Natural killer cell (primary cell): ENCODE measurements around the gene KRTAP12-2. TPM values are rescaled to one million over a fixed set of nuclear protein-coding genes. Genes with fewer than 3 reads are reported as not detected.

Experiments used
- ATAC-seq, 3 donors: fragments of 150-1000 bp in 2 of 3; fragments of 200-7000 bp in 1 of 3; cut with Tn5 transposase; 1 replicate in 1 of 3; 2 replicates in 2 of 3; pipeline ENCODE4 v1.10.0; 2021; ENCODE audit warnings: mild to moderate bottlenecking in 2 of 3, moderate library complexity in 2 of 3
- DNase-seq, 2 donors: peaks; one replicate each; pipeline versions ENCODE4 v3.0.0 to v3.0.0-alpha.2; 2013 to 2021; ENCODE audit warnings: mixed read lengths in 1 of 2
- H3K27ac ChIP-seq: one replicate; pipeline ENCODE4 v1.5.1; 2013; ENCODE audit warnings: mild to moderate bottlenecking, low read length
- H3K27me3 ChIP-seq: one replicate; pipeline ENCODE4 v1.6.1; 2013; ENCODE audit warnings: low read length; ENCODE audit not compliant: control insufficient read depth, insufficient read depth
- H3K36me3 ChIP-seq: one replicate; pipeline ENCODE4 v1.6.1; 2013; ENCODE audit warnings: low read length; ENCODE audit not compliant: control insufficient read depth, insufficient read depth
- H3K4me1 ChIP-seq: one replicate; pipeline ENCODE4 v1.6.1; 2013; ENCODE audit warnings: low read length; ENCODE audit not compliant: control insufficient read depth, insufficient read depth
- H3K4me3 ChIP-seq: one replicate; pipeline ENCODE4 v1.5.1; 2013; ENCODE audit warnings: low read length
- H3K9me3 ChIP-seq: one replicate; pipeline ENCODE4 v1.6.1; 2013; ENCODE audit warnings: low read length; ENCODE audit not compliant: control insufficient read depth, insufficient read depth
- H3K27ac Mint-ChIP-seq, 2 donors: one replicate each; pipeline ENCODE4 v1.8.0; 2022; ENCODE audit warnings: mild to moderate bottlenecking in 2 of 2, mixed read lengths in 2 of 2, moderate library complexity in 1 of 2
- H3K27me3 Mint-ChIP-seq, 2 donors: one replicate each; pipeline ENCODE4 v1.8.0; 2022; ENCODE audit warnings: low read depth in 2 of 2, mixed read lengths in 2 of 2
- H3K36me3 Mint-ChIP-seq: one replicate; pipeline ENCODE4 v1.8.0; 2022; ENCODE audit warnings: mixed read lengths
- H3K4me1 Mint-ChIP-seq, 2 donors: one replicate each; pipeline ENCODE4 v1.8.0; 2022; ENCODE audit warnings: mixed read lengths in 2 of 2
- H3K4me3 Mint-ChIP-seq: one replicate; pipeline ENCODE4 v1.8.0; 2022; ENCODE audit warnings: mild to moderate bottlenecking, moderate library complexity, mixed read lengths
- H3K9me3 Mint-ChIP-seq, 2 donors: one replicate each; pipeline ENCODE4 v1.8.0; 2022; ENCODE audit warnings: mixed read lengths in 2 of 2
- WGBS: methylation state at CpG from one replicate; pipeline ENCODE4 v1.1.7; 2013; ENCODE audit warnings: missing lambda C conversion rate; ENCODE audit not compliant: insufficient coverage; 5-methylcytosine and 5-hydroxymethylcytosine counted together
- intact Hi-C: fragments of 100-400 bp; cut with micrococcal nuclease; formaldehyde crosslinking; loops from one replicate; pipeline ENCODE4 v1.14.2; 2022
- total RNA-seq, 4 donors: library from RNA; stranded (reverse); fragments of 120-200 nt in 1 of 4; gene quantifications; one replicate each; pipeline versions ENCODE4 v1.2.3 to v1.2.4, GENCODE V29; 2013 to 2022
- TF ChIP-seq, protein P1 (sequence below): fragments of 200-600 bp; IDR thresholded peaks from one replicate; pipeline ENCODE4 v1.8.0; 2022; ENCODE audit warnings: antibody characterized with exemption

Gene KRTAP12-2, protein sequence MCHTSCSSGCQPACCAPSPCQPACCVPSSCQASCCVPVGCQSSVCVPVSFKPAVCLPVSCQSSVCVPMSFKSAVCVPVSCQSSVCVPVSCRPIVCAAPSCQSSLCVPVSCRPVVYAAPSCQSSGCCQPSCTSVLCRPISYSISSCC
- total RNA-seq: not detected
- not detected for total RNA-seq (2013)

- Histone ChIP-seq H3K4me1 (no peaks in the 10 kb centered on the region), H3K4me3 (no peak within 1 kb of the TSS), H3K27me3 (no peaks in the 10 kb centered on the region), H3K36me3 (no peaks in the 10 kb centered on the region), H3K27ac (no peak within 1 kb of the TSS), H3K9me3 (peaks cover 6% of the 10 kb centered on the region)
- Mint-ChIP-seq H3K4me3 (no peak within 1 kb of the TSS), H3K9me3 (peaks cover 0 to 2% of the 10 kb centered on the region in 2 donors), H3K27ac (no peak within 1 kb of the TSS), H3K4me1 (peaks cover 0 to under 1% of the 10 kb centered on the region in 2 donors), H3K36me3 (peaks cover 1% of the 10 kb centered on the region), H3K27me3 (peaks cover 13 to 25% of the 10 kb centered on the region in 2 donors)
- intact Hi-C loops: no loop called here
- WGBS: 72% methylated on average over 17 of the region's 19 CpGs
- DNase-seq (no peak), ATAC-seq (no peak)
- TF ChIP-seq, protein P1, sequence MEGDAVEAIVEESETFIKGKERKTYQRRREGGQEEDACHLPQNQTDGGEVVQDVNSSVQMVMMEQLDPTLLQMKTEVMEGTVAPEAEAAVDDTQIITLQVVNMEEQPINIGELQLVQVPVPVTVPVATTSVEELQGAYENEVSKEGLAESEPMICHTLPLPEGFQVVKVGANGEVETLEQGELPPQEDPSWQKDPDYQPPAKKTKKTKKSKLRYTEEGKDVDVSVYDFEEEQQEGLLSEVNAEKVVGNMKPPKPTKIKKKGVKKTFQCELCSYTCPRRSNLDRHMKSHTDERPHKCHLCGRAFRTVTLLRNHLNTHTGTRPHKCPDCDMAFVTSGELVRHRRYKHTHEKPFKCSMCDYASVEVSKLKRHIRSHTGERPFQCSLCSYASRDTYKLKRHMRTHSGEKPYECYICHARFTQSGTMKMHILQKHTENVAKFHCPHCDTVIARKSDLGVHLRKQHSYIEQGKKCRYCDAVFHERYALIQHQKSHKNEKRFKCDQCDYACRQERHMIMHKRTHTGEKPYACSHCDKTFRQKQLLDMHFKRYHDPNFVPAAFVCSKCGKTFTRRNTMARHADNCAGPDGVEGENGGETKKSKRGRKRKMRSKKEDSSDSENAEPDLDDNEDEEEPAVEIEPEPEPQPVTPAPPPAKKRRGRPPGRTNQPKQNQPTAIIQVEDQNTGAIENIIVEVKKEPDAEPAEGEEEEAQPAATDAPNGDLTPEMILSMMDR: no peak
These were observed at the start of gene KRTAP12-2 for GRCh38 chr21:44666401-44667320. KRTAP12-2 (minus strand) TSS chr21:44666927; CDS start chr21:44666886, 41 bp downstream.

DNA sequence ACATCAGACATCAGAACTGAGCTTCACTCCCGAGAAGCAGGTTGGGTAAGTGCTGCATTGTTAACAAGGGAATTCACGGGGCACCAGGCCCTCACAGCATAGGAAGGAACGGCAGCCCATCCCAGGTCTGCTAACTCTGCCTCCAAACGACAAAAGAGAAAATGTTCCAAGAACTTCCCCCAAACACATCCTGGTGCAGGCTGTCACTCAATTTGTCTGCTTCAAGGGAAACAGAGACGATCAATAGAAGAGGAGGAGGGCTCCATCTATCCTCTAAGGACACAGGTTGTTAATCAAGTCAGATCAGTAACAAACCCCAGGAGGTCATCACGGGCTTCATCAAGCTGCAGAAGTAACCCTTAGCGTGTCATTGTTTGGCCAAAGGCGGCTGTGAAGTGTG, 48.2 kb upstream of the KRTAP12-2 start:
- Mint-ChIP-seq H3K36me3 (no peaks in the 10 kb centered on the region), H3K4me3 (no peak overlapping the region), H3K27me3 (peaks cover 62 to 70% of the 10 kb centered on the region in 2 donors), H3K27ac (no peak overlapping the region), H3K9me3 (no peaks in the 10 kb centered on the region), H3K4me1 (peaks cover 0 to 17% of the 10 kb centered on the region in 2 donors)
- 25% methylated on average over 8 of the region's 8 CpGs for WGBS
- Histone ChIP-seq H3K9me3 (peaks cover 7% of the 10 kb centered on the region), H3K27me3 (peaks cover 56% of the 10 kb centered on the region), H3K36me3 (no peaks in the 10 kb centered on the region), H3K4me3 (no peak overlapping the region), H3K4me1 (peaks cover 16% of the 10 kb centered on the region), H3K27ac (no peak overlapping the region)
- intact Hi-C loops: loop anchor here (10.0 kb wide), 1 partner anchor 90 kb away; the partner anchor contains the start of gene KRTAP10-9
- no peak for DNase-seq
- ATAC-seq: no peak
- TF ChIP-seq, protein P1: no peak

DNA sequence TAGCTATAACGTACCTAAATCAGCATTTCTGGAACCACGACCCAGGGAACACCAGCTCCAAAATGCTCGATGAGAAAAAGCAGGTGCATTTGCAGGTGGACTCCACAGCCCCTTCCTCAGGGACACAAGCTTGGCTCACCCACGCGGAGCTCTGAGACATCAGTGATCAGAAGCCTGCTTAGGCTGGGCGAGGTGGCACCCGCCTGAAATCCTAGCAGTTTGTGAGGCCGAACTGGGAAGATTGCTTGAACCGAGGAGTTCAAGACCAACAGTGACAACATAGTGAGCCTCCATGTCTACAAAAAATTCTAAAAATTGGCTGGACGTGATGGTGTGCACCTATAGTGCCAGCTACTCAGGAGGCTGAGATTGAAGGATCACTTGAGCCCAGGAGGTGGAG, 47.1 kb upstream of the KRTAP12-2 start:
- Mint-ChIP-seq H3K9me3 (no peaks in the 10 kb centered on the region), H3K4me1 (peaks cover 0 to 21% of the 10 kb centered on the region in 2 donors)
- H3K27me3 ChIP-seq: peaks cover 60% of the 10 kb centered on the region

More for the DNA sequence above, 47.1 kb upstream of the KRTAP12-2 start:
- ATAC-seq: no peak
- Mint-ChIP-seq H3K36me3 (no peaks in the 10 kb centered on the region), H3K4me3 (no peak overlapping the region), H3K27ac (no peak overlapping the region), H3K27me3 (peaks cover 64 to 69% of the 10 kb centered on the region in 2 donors)
- TF ChIP-seq, protein P1: no peak
- no peak overlapping the region for H3K27ac ChIP-seq
- no peaks in the 10 kb centered on the region for H3K36me3 ChIP-seq
- WGBS: 88% methylated on average over 10 of the region's 10 CpGs
- peaks cover 7% of the 10 kb centered on the region for H3K9me3 ChIP-seq
- H3K4me3 ChIP-seq: no peak overlapping the region
- intact Hi-C loops: loop anchor here (10.0 kb wide), 1 partner anchor 89 kb away; the partner anchor contains the start of gene KRTAP10-9
- H3K4me1 ChIP-seq: peaks cover 26% of the 10 kb centered on the region
- no peak for DNase-seq
